Loucy (cell line): ENCODE measurements around the gene OBP2B.
"Not testable (repeated sequence)": the region's sequence is repeated elsewhere in the genome, so short reads cannot be mapped to it uniquely, and the experiment has no call there.

ENCODE experiments used
- H2AFZ ChIP-seq: fragments of 200-600 bp; sonication (generic); 2 replicates; pipeline ENCODE4 v1.6.0; 2016; ENCODE audit warnings: antibody characterized with exemption, mild to moderate bottlenecking, low read length, moderate library complexity
- H3F3A ChIP-seq: fragments of 200-600 bp; 2 replicates; pipeline ENCODE4 v1.6.0; 2016; ENCODE audit warnings: antibody characterized with exemption, low read depth, mild to moderate bottlenecking
- H3K27me3 ChIP-seq: fragments of 200-600 bp; sonication (generic); 2 replicates; pipeline ENCODE4 v1.6.1; 2014; ENCODE audit warnings: low read length, mild to moderate bottlenecking; ENCODE audit not compliant: insufficient read depth, poor library complexity, severe bottlenecking
- H3K36me3 ChIP-seq: fragments of 200-600 bp; sonication (generic); 2 replicates; pipeline ENCODE4 v1.6.1; 2016; ENCODE audit warnings: low read length; ENCODE audit not compliant: insufficient read depth
- H3K4me1 ChIP-seq: fragments of 200-600 bp; sonication (generic); 2 replicates; pipeline ENCODE4 v1.5.1; 2014; ENCODE audit warnings: low read length, mild to moderate bottlenecking; ENCODE audit not compliant: insufficient read depth, poor library complexity, severe bottlenecking
- H3K4me2 ChIP-seq: fragments of 200-600 bp; sonication (generic); 2 replicates; pipeline ENCODE4 v1.6.0; 2014; ENCODE audit warnings: antibody characterized with exemption, low read length, low read depth, mild to moderate bottlenecking; ENCODE audit not compliant: poor library complexity, severe bottlenecking
- H3K4me3 ChIP-seq: fragments of 200-600 bp; sonication (generic); 2 replicates; pipeline ENCODE4 v1.5.1; 2014; ENCODE audit warnings: low read length, mild to moderate bottlenecking, mixed read lengths; ENCODE audit not compliant: poor library complexity, severe bottlenecking
- H3K79me2 ChIP-seq: fragments of 200-600 bp; sonication (generic); 2 replicates; pipeline ENCODE4 v1.6.1; 2014; ENCODE audit warnings: low read length; ENCODE audit not compliant: insufficient read depth
- H3K9ac ChIP-seq: fragments of 200-600 bp; sonication (generic); 2 replicates; pipeline ENCODE4 v1.6.0; 2014; ENCODE audit warnings: mild to moderate bottlenecking, low read depth, low read length, moderate library complexity; ENCODE audit not compliant: poor library complexity, severe bottlenecking
- H3K9me2 ChIP-seq: fragments of 200-600 bp; sonication (generic); replicated peaks from 2 replicates; pipeline ENCODE4 v1.6.1; 2016; ENCODE audit warnings: low read depth, low read length, mixed read lengths
- H3K9me3 ChIP-seq: fragments of 200-600 bp; sonication (generic); 2 replicates; pipeline ENCODE4 v1.6.1; 2014; ENCODE audit warnings: mild to moderate bottlenecking, antibody characterized with exemption, low read length, low read depth; ENCODE audit not compliant: insufficient read depth
- H4K20me1 ChIP-seq: fragments of 200-600 bp; sonication (generic); 2 replicates; pipeline ENCODE4 v1.6.0; 2014; ENCODE audit warnings: antibody characterized with exemption, low read length, mild to moderate bottlenecking; ENCODE audit not compliant: insufficient read depth, poor library complexity, severe bottlenecking
- CTCF ChIP-seq: fragments of 200-600 bp; sonication (generic); conservative IDR thresholded peaks from 2 replicates; pipeline ENCODE4 v1.5.1; 2014; ENCODE audit warnings: mild to moderate bottlenecking, antibody characterized with exemption, low read length
- EZH2phosphoT487 ChIP-seq: fragments of 200-600 bp; IDR thresholded peaks from 2 replicates; pipeline ENCODE4 v1.6.1; 2018; ENCODE audit warnings: antibody characterized with exemption, mild to moderate bottlenecking, moderate library complexity, borderline replicate concordance

The OBP2B gene

GRCh38 chr9:133207540-133208170 lies 1.4 kb downstream of the OBP2B start:
- no peak for TF ChIP-seq EZH2phosphoT487
- TF ChIP-seq CTCF = no peak
- no peaks in the 10 kb centered on the region for H3K27me3 ChIP-seq

GRCh38 chr9:133207021-133207531 lies 2.0 kb downstream of the OBP2B start:
- Histone ChIP-seq H3K9me3 (no peaks in the 10 kb centered on the region; the same call in 1 of the 2 replicates), H3F3A (no peaks in the 10 kb centered on the region), H3K27me3 (no peaks in the 10 kb centered on the region), H3K79me2 (no peaks in the 10 kb centered on the region), H3K9ac (no peak overlapping the region), H4K20me1 (no peaks in the 10 kb centered on the region), H3K4me2 (no peak overlapping the region), H3K4me3 (no peak overlapping the region), H3K36me3 (no peaks in the 10 kb centered on the region), H3K9me2 (no peaks in the 10 kb centered on the region), H2AFZ (no peak overlapping the region), H3K4me1 (no peaks in the 10 kb centered on the region)
- TF ChIP-seq CTCF (no peak), EZH2phosphoT487 (no peak)

More at GRCh38 chr9:133207540-133208170, 1.4 kb downstream of the OBP2B start:
- no peak overlapping the region for H3K4me3 ChIP-seq
- H4K20me1 ChIP-seq = no peaks in the 10 kb centered on the region
- no peaks in the 10 kb centered on the region for H3K4me1 ChIP-seq
- H3K36me3 ChIP-seq = no peaks in the 10 kb centered on the region
- H3K9me3 ChIP-seq = no peaks in the 10 kb centered on the region; the same call in 1 of the 2 replicates
- H3K79me2 ChIP-seq = no peaks in the 10 kb centered on the region
- H3K9me2 ChIP-seq = no peaks in the 10 kb centered on the region
- no peak overlapping the region for H2AFZ ChIP-seq
- H3K9ac ChIP-seq = no peak overlapping the region
- no peak overlapping the region for H3K4me2 ChIP-seq
- no peaks in the 10 kb centered on the region for H3F3A ChIP-seq

GRCh38 chr9:133205996-133206931 lies 2.8 kb downstream of the OBP2B start:
- H2AFZ ChIP-seq = no peak overlapping the region
- H3K9me2 ChIP-seq = no peaks in the 10 kb centered on the region
- H4K20me1 ChIP-seq = no peaks in the 10 kb centered on the region
- H3K4me1 ChIP-seq = no peaks in the 10 kb centered on the region
- no peaks in the 10 kb centered on the region for H3F3A ChIP-seq
- no peak overlapping the region for H3K4me2 ChIP-seq
- no peak for TF ChIP-seq EZH2phosphoT487
- TF ChIP-seq CTCF = no peak
- no peaks in the 10 kb centered on the region for H3K79me2 ChIP-seq
- no peaks in the 10 kb centered on the region for H3K36me3 ChIP-seq
- H3K27me3 ChIP-seq = no peaks in the 10 kb centered on the region
- H3K4me3 ChIP-seq = no peak overlapping the region
- no peaks in the 10 kb centered on the region for H3K9me3 ChIP-seq
- no peak overlapping the region for H3K9ac ChIP-seq

GRCh38 chr9:133205481-133205887 lies 3.6 kb downstream of the OBP2B start:
- H3F3A ChIP-seq, H3K4me1 ChIP-seq, H3K9ac ChIP-seq, H3K79me2 ChIP-seq, H3K4me2 ChIP-seq, H3K36me3 ChIP-seq, H3K9me3 ChIP-seq, H3K9me2 ChIP-seq, H2AFZ ChIP-seq, H3K4me3 ChIP-seq, H3K27me3 ChIP-seq, H4K20me1 ChIP-seq: not testable (repeated sequence)
